ENCODE measurements around the gene RLN3.

The RLN3 gene, protein sequence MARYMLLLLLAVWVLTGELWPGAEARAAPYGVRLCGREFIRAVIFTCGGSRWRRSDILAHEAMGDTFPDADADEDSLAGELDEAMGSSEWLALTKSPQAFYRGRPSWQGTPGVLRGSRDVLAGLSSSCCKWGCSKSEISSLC

GRCh38 chr19:14027856-14028450, at the start of gene RLN3:
Gene RLN3, plus strand, starts transcription at chr19:14028148. Its CDS starts 57 bp downstream, at chr19:14028205.
- no peak for DNase-seq

- DNase-seq = no peak
These were observed 49.4 kb upstream of the RLN3 start for GRCh38 chr19:13978351-13979243.

DNA sequence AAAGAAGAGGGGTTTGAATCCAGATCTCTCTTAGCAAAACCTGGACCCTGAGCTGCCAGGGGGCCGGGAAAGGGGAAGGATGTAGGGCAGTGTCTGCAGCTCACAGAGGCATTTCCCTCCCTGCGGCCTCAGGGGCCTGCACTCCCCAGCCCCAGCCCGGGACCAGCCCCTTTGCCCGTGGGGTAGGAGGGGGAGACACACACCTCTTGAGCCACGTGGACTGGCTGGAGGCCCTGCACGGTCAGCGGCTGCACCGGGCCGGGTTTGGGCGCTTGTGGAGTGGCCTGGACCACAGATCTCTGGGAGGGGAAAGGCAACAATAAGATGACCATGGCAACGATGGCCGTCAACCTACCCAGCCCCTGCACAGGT, 48.7 kb upstream of the RLN3 start:
- no peak for DNase-seq

DNA sequence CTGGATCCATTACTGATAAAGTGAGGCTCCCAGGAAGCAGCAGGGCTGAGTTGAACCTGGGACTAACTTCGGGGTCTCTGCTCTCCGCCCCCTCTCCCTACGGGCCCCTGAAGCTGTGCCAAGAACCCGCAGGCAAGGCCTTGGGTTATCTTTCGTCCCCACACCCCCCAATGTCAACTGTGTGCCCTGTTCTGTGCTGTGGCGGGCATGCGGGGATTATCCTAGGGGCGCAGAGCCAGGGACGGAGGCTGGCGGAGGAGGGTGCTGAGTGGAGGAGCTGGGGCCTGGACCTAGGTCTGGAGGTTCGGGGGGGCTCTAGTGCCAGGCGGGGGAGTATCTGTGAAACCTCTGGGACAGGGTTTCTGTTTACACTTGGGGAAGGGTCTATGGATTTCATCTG, 48.3 kb upstream of the RLN3 start:
- DNase-seq = no peak

GRCh38 chr19:13980340-13980739, 47.6 kb upstream of the RLN3 start:
- no peak for DNase-seq

DNA sequence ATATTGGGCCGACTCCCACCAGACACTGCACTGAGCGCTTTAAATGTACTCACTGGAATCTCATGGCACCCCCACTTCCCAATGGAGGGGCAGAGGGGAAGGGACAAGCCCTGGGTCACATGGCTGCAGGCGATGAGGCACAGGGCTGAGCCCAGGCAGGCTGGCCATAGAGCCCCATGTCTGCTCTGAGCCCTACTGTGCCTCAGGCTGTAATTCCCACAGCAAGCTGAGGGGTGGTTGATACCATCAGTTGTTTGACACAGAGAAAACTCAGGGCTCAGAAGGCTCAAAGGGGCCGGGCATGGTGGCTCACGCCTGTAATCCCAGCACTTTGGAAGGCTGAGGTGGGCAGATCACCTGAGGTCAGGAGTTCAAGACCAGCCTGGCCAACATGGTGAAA, 46.9 kb upstream of the RLN3 start:
- DNase-seq = no peak

GRCh38 chr19:13981467-13981866, 46.5 kb upstream of the RLN3 start:
- DNase-seq = no peak

DNA sequence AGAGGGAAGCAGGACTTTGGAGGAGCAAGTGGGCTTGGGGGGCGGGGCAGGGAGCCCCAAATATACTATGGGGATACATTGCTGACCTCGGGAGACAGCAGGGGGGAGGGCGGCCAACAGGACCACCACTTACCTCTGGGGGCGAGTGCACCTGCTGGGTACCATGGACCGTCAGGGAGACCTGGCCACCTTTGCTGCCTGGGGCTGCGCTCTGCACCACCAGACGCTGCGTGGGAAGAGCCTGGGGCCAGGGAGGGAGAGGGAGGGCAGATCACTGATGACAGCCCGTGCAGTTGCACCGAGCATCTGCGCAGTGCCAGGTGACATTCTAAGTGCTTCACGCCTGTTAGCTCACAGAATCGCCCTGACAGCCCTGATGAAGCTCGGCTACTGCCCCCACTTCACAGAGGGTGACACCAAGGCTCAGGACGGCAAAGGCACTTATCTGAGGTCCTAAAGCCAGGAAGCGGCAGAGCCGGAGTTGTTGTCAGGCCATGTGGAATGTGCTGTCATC, 45.9 kb upstream of the RLN3 start:
- DNase-seq = no peak

DNA sequence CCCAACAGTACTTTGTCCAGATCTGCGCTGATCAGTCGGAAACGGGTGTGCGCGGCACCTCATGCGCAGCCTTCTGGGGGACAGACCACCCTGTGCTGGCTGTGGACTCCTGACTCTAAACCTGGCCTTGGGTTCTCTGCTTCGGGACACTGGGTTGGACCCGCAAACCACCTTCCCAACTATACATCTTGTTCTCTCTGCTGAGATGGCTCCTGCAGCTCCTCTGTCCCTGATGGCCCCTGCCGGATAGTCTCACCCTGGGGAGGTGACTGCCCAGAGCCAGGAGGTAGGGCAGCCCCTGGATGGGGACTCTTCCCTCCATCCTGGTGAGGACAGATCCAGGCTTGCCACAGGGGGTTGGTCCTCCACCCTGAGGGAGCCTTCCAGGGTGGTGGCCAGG, 45.2 kb upstream of the RLN3 start:
- no peak for DNase-seq

DNA sequence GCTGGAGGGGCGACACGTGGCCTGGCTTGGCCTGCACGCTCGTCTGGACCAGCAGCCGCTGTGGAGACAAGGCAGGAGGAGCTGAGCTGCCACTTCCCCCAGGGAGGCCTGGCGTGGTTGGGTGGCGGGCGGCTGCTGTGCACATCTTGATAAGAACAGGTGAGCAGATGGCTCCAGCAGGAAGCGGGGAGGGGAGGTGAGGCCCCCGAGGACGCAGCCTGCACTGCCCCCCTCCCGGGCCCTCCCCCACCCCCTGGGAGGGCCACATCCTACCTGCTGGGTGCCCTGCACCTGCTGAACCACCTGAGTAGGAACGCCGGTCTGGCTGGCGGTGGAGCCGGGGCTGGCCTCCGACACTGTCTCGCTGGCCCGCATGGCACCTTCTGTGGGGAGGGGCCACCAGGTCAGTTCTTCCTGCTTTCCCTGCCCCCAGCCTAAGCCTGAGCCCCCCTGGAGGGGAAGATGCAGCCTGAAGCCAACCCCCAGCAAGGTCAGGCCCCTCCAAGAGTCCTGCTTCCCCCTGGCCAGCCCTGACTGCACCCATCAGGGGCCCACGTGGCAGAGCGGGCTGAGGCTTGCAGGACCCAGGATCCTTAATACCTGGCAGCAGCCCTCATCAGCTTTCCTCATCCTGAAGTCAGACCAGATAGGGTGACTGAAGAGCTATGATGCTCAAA, 44.6 kb upstream of the RLN3 start:
- DNase-seq = no peak

- DNase-seq = no peak
These were observed 43.8 kb upstream of the RLN3 start for GRCh38 chr19:13984186-13984585.

GRCh38 chr19:13984875-13985741, 42.8 kb upstream of the RLN3 start:
- no peak for DNase-seq

DNA sequence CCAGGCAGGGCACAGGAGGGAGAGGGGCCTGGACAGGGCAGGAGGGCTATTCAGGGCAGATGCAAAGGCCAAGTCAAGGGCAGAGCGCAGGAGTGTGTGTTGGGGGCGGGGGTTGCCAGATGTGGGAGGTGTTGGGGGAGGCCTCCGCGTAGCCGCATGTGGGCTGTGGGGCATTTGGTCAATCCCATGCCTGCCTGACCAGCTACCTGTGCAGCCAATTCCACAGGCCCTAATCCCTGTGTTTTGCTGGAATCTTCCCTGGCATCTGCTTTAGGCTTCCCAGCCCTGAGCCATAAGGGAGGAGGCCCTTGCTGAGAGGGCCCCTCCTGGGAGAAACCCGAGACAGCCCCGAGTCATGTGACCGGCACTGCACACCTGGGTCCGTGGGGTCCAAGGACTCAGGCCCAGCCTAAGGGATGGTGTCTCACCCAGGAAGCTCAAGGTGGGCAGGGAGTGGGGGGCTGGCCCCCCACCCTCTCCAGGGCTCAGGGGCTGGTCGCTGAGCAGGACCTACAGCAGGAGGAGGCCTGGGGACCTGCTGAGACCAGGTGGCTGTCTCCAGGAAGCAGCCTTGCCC, 42.1 kb upstream of the RLN3 start:
- no peak for DNase-seq

- DNase-seq = no peak
These were observed 41.5 kb upstream of the RLN3 start for GRCh38 chr19:13986348-13986904.

DNA sequence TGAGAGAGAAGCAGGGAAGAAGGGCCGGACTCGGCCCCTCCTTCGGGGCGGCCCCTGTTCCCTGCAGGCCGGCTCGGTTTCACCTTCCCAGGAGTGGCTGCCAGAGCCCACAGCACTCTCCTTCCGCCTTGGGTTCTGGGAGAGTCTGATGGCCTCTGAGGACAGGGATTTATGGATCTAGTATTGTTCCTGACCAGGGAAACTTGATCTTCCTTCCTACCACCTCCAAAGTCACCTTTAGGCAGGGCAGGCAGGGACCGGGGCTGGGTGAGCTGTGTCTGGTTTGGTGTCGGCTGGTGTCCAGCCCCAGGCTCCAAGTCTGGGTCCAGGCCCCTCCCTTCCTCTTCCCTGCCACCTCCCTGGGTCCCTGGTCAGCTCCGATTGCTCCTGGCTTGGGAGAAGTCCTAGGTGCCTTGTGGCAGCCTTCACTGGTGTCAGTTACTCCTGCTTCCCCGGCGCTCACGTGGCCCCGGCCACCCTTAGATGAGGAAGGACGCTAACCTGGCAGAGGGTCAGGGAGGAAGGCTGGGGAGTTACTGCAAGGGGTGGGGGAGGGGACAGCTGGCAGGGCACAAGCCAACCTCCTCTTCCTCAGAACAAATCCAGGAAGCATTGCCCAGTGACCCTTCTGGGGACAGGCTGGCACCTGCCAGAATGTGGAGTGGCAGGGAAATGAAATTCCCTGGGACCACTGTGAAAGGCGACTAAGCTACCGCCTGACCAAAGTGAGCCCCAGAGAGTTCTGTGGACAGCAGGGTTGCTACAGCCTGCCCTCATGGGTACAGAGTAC, 40.7 kb upstream of the RLN3 start:
- no peak for DNase-seq

DNA sequence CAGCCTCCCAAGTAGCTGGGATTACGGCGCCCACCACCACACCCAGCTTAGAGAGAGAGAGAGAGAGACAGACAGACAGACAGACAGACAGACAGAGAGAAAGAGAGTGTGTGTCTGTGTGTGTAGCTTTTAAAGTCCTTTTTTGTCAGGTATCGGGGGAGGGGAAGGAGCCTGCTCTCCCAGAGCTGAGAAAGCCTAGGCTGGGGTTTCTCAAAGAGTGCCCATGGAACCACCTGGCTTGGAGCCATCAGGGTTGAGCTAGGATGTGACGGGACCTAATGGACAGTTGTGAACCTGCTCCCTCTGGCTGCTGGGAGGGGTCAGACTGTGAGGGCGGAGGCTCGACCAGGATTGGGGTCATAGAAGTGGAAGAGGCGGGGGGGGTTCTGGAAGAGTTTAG, 38.5 kb upstream of the RLN3 start:
- no peak for DNase-seq

GRCh38 chr19:13990085-13990484, 37.9 kb upstream of the RLN3 start:
- no peak for DNase-seq

- DNase-seq = no peak
These were observed 35.9 kb upstream of the RLN3 start for GRCh38 chr19:13992025-13992424.

DNA sequence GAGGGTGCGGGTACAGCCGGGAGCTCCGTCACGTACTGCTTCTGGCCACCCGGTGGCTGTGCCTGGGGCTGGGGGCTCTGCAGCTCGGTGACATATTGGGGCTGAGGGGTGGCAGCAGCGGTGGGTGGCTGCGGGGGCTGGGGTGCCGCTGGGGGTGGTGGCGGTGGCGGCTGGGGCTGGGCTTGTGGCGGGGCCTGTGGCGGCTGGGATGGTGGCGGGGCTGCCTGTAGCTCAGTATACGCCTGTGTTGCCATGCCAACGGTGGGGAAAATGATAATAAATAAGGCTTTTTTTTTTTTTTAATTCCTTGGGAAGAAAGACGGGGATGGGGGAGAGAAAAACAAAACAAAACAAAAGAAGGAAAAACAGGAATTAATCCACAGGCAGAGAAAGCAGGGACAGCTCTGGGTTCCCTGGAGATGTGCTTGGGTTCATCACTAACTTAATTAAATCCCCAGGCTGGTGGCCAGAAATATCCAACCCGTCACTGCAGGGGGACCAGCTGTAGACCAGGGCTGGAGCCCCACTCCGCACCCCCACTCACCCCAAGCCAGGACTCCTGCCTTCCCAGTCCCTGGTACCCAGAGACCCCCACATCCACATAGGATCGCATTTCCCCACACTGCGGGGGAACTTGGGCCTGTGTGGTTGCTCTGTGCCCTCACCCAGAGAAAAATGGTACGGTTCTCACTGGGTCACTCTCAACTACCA, 34.2 kb upstream of the RLN3 start:
- DNase-seq = no peak

DNA sequence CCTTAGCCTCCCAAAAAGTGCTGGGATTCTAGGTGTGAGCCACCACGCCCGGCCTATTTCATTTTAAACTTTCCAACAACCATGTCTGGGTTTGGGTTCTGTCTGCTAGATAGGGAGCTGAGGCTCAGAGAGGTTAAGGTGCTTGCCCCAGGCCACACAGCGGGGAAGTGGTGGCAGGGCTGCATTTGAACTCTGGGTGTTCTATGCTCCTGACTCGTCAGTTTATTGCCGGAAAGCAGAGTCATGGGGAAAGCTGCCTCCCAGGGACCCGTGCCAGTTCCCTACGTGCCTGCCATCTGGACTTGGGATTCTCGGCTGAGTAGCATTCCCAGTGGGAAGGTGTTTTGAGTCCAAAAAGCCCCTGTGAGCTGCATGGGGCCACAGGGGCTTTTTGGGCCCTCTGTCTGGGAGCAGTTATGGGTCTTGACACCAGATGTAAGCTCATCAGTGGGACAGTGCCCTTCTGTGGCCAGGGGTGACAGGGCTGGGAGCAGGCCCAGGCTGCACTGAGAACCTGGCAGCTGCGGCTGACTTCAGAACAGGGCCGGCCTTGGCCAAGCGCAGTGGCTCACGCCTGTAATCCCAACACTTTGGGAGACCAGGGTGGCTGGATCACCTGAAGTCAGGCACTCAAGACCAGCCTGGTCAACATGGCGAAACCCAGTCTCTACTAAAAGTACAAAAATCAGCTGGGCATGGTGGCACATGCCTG, 32.8 kb upstream of the RLN3 start:
- no peak for DNase-seq

Data from amniotic stem cell (primary cell).